IPS DF 19.7 (cell line): ENCODE data around the gene GSTK1.
A peak's percentile ranks its signal among the peaks of the same experiment; 100 is the strongest.
"Not testable (repeated sequence)": the region's sequence is repeated elsewhere in the genome, so short reads cannot be mapped to it uniquely, and the experiment has no call there.

Experiments
- DNase-seq: peaks from one replicate; pipeline ENCODE4 v3.0.0-alpha.2; 2013; ENCODE audit warnings: low read depth, low spot score

Gene GSTK1

GRCh38 chr7:143238289-143238980 is 24.8 kb upstream of the GSTK1 start:
- no peak for DNase-seq

- no peak for DNase-seq
Observed at GRCh38 chr7:143239813-143240212, 23.4 kb upstream of the GSTK1 start.

- DNase-seq, result no peak
Observed at GRCh38 chr7:143240291-143241168, 22.7 kb upstream of the GSTK1 start.

GRCh38 chr7:143242306-143242705 is 20.9 kb upstream of the GSTK1 start:
- DNase-seq, result no peak

GRCh38 chr7:143243111-143243510 is 20.1 kb upstream of the GSTK1 start:
- DNase-seq, result no peak

GRCh38 chr7:143243614-143244013 is 19.6 kb upstream of the GSTK1 start:
- no peak for DNase-seq

- no peak for DNase-seq
Observed at GRCh38 chr7:143244321-143244720, 18.9 kb upstream of the GSTK1 start.

- no peak for DNase-seq
Observed at GRCh38 chr7:143245123-143245522, 18.1 kb upstream of the GSTK1 start.

GRCh38 chr7:143247372-143247771 is 15.9 kb upstream of the GSTK1 start:
- no peak for DNase-seq

GRCh38 chr7:143248761-143249354 is 14.4 kb upstream of the GSTK1 start:
- no peak for DNase-seq

GRCh38 chr7:143250199-143250598 is 13.0 kb upstream of the GSTK1 start:
- DNase-seq, result no peak

- no peak for DNase-seq
Observed at GRCh38 chr7:143250822-143251221, 12.4 kb upstream of the GSTK1 start.

GRCh38 chr7:143252006-143252405 is 11.2 kb upstream of the GSTK1 start:
- no peak for DNase-seq

- DNase-seq, result no peak
Observed at GRCh38 chr7:143255564-143255963, 7.7 kb upstream of the GSTK1 start.

GRCh38 chr7:143256325-143256724 is 6.9 kb upstream of the GSTK1 start:
- DNase-seq, result peak; percentile 5

- no peak for DNase-seq
Observed at GRCh38 chr7:143256932-143257331, 6.3 kb upstream of the GSTK1 start.

- no peak for DNase-seq
Observed at GRCh38 chr7:143257501-143257900, 5.7 kb upstream of the GSTK1 start.

GRCh38 chr7:143258831-143259230 is 4.4 kb upstream of the GSTK1 start:
- no peak for DNase-seq

GRCh38 chr7:143259765-143260164 is 3.5 kb upstream of the GSTK1 start:
- DNase-seq, result no peak

GRCh38 chr7:143261901-143262300 is 1.3 kb upstream of the GSTK1 start:
- no peak for DNase-seq

GRCh38 chr7:143264196-143264568 is 941 bp downstream of the GSTK1 start:
- DNase-seq, result not testable (repeated sequence)

- DNase-seq, result no peak
Observed at GRCh38 chr7:143265017-143265693, 1.9 kb downstream of the GSTK1 start.
